ENCODE data around the gene XKR8. TPM values are rescaled to one million over a fixed set of nuclear protein-coding genes. Genes with fewer than 3 reads are reported as not detected.
A peak's percentile ranks its signal among the peaks of the same experiment; 100 is the strongest.

XKR8 gene
- total RNA-seq, 1 donor from 2014 or later, result 5.1 TPM

GRCh38 chr1:27973771-27974416 is 14.1 kb downstream of the XKR8 start:
- Mint-ChIP-seq H3K27ac (no peak overlapping the region), H3K9me3 (no peaks in the 10 kb centered on the region), H3K27me3 (no peaks in the 10 kb centered on the region), H3K4me3 (no peak overlapping the region), H3K36me3 (ENCODE audit: low read depth) (peaks cover 51% of the 10 kb centered on the region), H3K4me1 (peaks cover 6% of the 10 kb centered on the region)
- intact Hi-C loops (cut with micrococcal nuclease), result no loop called here
- no peak for TF ChIP-seq CTCF (IDR thresholded peaks at IDR 0.05)
- DNase-seq (no peak), ATAC-seq (ENCODE audit: low read depth) (no peak)
- CTCF ChIA-PET, result interaction anchor here (0.6 to 2.1 kb wide), 3 partner anchors 10 to 116 kb away, joined by 3 to 8 read pairs (median 4); no protein-coding TSS in a partner anchor
- POLR2A ChIA-PET, result interaction anchor here (0.6 kb wide), 1 partner anchor 163 kb away, joined by 5 read pairs; no protein-coding TSS in a partner anchor

- Mint-ChIP-seq H3K4me3 (no peak overlapping the region), H3K27ac (no peak overlapping the region), H3K9me3 (no peaks in the 10 kb centered on the region), H3K36me3 (ENCODE audit: low read depth) (peaks cover 49% of the 10 kb centered on the region), H3K4me1 (peaks cover 7% of the 10 kb centered on the region), H3K27me3 (no peaks in the 10 kb centered on the region)
- ChIA-PET CTCF (interaction anchor here (0.6 to 2.1 kb wide), 3 partner anchors 19 to 117 kb away, joined by 3 to 8 read pairs (median 4); no protein-coding TSS in a partner anchor), POLR2A (interaction anchor here (0.6 kb wide), 1 partner anchor 164 kb away, joined by 5 read pairs; no protein-coding TSS in a partner anchor)
- DNase-seq, result no peak
- no peak for TF ChIP-seq CTCF (IDR thresholded peaks at IDR 0.05)
- ATAC-seq (ENCODE audit: low read depth), result no peak
- intact Hi-C loops (cut with micrococcal nuclease), result no loop called here
These were observed 14.6 kb downstream of the XKR8 start for GRCh38 chr1:27974417-27974781.

GRCh38 chr1:27979151-27979858 is 19.5 kb downstream of the XKR8 start:
- Mint-ChIP-seq H3K9me3 (no peaks in the 10 kb centered on the region), H3K4me1 (peaks cover 2% of the 10 kb centered on the region), H3K36me3 (ENCODE audit: low read depth) (peaks cover 25% of the 10 kb centered on the region), H3K27me3 (no peaks in the 10 kb centered on the region), H3K27ac (no peak overlapping the region), H3K4me3 (no peak overlapping the region)
- POLR2A ChIA-PET, result interaction anchor here (3.1 kb wide), 1 partner anchor 122 kb away, joined by 21 read pairs; no protein-coding TSS in a partner anchor
- CTCF ChIA-PET, result interaction anchor here (0.5 to 5.5 kb wide), 5 partner anchors 19 to 310 kb away, joined by 4 to 88 read pairs (median 7); partner anchors contain the start of gene XKR8
- intact Hi-C loops (cut with micrococcal nuclease), result loop anchor here (1.0 kb wide), 4 partner anchors 39 to 310 kb away; no protein-coding TSS in a partner anchor
- peak; percentile 68 for ATAC-seq (ENCODE audit: low read depth)
- DNase-seq, result no peak
- peak; percentile 70 for TF ChIP-seq CTCF (IDR thresholded peaks at IDR 0.05)

GRCh38 chr1:27979859-27980201 is 20.1 kb downstream of the XKR8 start:
- CTCF ChIA-PET, result interaction anchor here (0.9 to 5.5 kb wide), 7 partner anchors 11 to 310 kb away, joined by 3 to 88 read pairs (median 5); partner anchors contain the start of genes IFI6 and XKR8
- peaks cover 2% of the 10 kb centered on the region for H3K4me1 Mint-ChIP-seq
- no peak for ATAC-seq (ENCODE audit: low read depth)
- POLR2A ChIA-PET, result interaction anchor here (3.1 kb wide), 1 partner anchor 123 kb away, joined by 21 read pairs; no protein-coding TSS in a partner anchor
- no peak overlapping the region for H3K27ac Mint-ChIP-seq
- H3K36me3 Mint-ChIP-seq (ENCODE audit: low read depth), result peaks cover 24% of the 10 kb centered on the region
- intact Hi-C loops (cut with micrococcal nuclease), result loop anchor here (1.0 kb wide), 4 partner anchors 40 to 311 kb away; no protein-coding TSS in a partner anchor
- no peak overlapping the region for H3K4me3 Mint-ChIP-seq
- DNase-seq, result no peak
- H3K9me3 Mint-ChIP-seq, result no peaks in the 10 kb centered on the region
- TF ChIP-seq CTCF (IDR thresholded peaks at IDR 0.05), result no peak
- H3K27me3 Mint-ChIP-seq, result no peaks in the 10 kb centered on the region

All from activated B cell treated with CpG ODN at 0.5 μM for 24 hours (primary cell).